SH-SY5Y (cell line): ENCODE measurements around the gene TTLL13.

Source experiments
- GATA2 ChIP-seq: IDR thresholded peaks from 2 replicates; pipeline ENCODE4 v1.6.1; 2011; ENCODE audit warnings: mild to moderate bottlenecking, low read depth, low read length
- GATA3 ChIP-seq: IDR thresholded peaks from 2 replicates; pipeline ENCODE4 v1.6.1; 2011; ENCODE audit warnings: low read depth, mild to moderate bottlenecking, low read length, moderate library complexity

The TTLL13 gene

DNA sequence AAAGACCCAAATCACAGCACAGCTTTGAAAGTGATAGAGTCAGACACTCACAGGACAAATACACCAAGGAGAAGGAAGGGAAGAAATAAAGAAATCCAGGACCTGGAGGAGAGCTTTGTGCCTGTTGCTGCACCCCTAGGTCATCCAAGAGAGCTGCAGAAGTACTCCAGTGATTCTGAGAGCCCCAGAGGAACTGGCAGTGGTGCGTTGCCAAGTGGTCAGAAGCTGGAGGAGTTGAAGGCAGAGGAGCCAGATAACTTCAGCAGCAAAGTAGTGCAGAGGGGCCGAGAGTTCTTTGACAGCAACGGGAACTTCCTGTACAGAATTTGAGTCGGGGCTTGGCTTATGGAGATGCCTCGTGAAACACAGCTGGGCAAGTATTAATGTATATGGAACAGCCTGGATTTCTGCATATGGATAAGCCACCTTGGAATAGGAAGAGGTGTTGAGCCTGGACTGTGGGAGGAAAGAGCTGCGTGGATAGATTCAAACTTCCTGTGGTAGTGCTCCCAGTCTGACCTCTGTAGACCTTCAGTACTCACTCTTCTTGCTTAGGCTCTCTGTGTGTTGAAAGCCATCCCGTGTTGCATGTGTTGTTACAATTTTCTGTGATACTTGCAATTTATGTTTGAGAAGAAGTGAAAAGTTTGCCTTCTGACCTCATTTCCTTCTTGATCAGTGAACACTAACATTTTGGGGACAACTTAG, 22.3 kb downstream of the TTLL13 start:
- TF ChIP-seq GATA2 = no peak
- no peak for TF ChIP-seq GATA3

DNA sequence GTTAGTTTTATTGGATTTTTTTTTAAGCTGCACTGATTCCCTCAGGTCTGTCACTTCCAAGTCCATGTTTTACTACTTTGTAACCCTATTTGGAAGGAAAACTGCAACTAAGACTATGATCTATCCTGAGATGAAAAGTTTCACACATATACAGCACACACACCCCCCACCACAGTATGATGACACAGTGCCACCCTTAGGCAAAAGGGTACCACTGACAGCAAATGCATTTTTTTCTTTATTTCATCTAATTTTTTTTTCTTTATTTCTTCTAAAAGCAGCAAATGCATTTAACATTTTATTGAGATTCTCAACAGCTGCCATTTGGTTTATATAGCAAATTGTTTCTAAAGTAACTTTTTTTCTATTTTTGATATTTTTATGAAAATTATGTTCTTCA, 37.3 kb downstream of the TTLL13 start:
- no peak for TF ChIP-seq GATA3
- no peak for TF ChIP-seq GATA2

DNA sequence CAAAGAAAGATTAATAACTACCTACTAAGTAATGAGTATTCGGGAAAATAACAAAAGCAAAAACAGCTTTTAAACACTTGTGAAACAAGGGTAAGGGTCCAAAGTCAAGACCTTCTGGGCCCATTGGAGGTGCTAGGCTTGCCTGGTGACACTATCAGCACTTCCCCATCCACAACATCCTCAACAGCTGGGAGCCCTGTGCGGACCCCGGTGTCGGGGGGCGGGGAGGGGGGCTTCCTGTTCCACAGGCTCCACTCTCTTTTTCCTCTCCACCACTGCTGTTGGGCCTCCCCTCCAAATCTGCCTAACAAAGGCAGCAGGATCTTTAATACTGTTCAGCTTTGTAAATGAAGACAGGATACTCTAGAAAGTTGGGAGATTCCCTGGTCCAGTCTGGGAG, 37.7 kb downstream of the TTLL13 start:
- TF ChIP-seq GATA3 (no peak), GATA2 (no peak)

DNA sequence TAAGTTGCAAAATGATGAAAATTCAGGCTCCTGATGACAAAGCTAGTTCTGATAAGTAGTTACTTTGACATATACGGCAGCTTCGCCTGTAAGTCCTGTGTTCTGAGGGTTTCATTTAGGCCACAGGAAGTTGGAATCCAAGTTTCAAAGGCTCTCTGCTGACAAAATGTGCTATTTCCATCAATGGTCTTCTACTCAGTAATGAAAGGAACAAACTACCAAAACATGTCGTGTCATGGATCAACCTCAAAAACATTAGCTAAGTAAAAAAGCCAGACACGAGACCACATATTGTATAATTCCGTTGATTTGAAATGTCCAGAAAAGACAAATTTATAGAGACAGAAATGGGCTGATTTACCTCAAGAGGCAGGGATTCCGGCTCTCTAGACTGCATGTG, 38.6 kb downstream of the TTLL13 start:
- TF ChIP-seq GATA2 (no peak), GATA3 (no peak)

DNA sequence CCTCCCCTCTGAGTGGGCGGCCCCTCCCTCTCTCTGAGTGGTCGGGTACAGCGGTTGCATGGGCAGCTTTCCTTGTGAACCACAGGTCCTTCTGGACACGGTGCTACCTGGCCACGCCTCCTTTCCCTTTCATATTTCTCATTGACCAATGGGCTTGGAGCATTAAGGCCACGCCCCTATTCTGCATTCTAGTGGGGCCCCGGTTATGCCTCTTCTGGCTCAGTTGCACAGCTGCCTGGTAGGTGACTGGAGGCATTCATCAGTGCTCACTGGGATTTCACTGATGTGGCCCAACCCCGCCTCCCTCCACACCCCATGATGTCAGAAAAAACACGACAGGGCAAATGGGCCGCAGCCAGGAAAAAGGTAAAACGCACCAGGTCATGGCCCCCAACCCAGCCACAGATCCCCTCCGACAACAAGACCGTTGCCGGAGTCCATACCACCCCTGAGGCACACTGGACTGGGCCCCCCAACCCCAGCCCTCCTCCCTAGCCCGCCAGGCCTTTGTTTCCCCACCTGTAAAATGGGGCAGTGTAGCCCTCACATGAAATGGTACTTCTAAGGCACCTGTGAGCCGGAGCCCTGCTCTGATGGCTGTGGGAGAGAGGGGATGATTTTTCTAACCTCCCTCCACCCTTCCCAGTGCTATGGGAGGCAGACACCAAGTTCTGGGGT, 42.5 kb downstream of the TTLL13 start:
- no peak for TF ChIP-seq GATA3
- no peak for TF ChIP-seq GATA2

DNA sequence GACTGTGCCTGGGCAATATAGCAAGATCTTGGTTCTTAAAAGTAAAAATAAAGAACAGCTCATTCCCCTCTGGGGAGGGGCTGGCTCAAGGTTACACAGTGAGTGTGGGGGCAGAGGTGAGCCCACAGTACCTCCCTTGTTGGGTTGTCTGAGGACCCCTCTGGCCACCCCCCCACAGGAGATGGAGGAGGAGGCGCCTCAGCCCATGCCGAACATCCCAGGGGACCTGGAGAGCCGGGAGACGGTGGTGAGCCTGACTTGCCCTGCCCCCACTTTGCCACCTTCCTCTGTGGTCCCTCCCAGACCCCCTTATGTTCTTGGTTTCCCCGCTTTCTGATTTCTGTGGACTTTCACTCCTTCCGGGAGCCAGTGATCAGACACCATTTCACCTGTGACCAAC, 44.8 kb downstream of the TTLL13 start:
- TF ChIP-seq GATA3 (no peak), GATA2 (no peak)

DNA sequence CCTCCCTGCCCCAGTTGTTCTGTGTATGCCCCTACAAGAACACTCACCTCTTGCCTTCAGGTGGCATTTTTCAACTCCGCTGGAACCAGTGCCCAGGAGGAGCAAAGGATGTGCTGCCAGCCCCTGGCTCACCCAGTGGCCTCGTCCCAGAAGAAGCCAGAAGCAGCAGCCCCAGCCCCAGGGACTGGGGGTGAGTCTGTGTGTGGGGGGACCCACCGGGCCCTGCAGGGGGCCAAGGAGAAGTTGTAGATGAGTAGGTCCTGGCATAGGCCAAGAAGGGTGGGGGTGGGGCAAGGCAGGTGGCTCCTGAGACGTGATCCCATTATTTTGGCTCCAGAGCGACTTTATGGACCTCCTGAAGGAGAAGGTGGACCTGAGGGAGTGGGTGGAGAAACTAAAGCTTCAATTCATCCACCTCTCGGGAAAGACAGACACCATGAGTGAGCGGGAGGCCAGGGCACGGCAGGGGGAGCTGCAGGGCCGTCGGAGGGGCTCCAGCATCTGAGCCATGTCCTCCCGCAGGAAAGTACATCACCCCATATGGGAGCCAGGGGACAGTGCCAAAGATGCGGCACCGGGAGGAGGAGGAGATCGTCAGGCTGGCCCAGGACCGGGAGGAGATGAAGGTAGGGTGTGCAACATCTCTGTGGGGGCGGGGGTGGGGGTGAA, 45.4 kb downstream of the TTLL13 start:
- TF ChIP-seq GATA3 = no peak
- no peak for TF ChIP-seq GATA2

DNA sequence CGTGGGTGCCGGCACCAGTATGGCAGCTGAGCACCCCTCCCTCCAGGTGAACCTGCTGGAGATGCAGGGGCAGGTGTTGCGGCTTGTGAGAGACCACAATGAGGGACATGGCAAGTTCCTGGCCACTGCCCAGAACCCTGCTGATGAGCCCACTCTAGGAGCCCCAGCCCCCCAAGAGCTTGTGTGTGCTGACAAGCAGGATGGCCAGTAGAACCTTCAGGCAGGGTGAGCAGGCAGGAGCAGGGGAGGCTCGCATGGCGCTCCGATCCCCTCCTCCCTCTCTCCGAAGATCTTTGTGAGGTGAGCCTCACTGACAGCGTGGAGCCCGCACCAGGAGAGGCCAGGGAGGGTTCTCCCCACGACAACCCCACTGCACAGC, 45.9 kb downstream of the TTLL13 start:
- TF ChIP-seq GATA2 (no peak), GATA3 (no peak)

DNA sequence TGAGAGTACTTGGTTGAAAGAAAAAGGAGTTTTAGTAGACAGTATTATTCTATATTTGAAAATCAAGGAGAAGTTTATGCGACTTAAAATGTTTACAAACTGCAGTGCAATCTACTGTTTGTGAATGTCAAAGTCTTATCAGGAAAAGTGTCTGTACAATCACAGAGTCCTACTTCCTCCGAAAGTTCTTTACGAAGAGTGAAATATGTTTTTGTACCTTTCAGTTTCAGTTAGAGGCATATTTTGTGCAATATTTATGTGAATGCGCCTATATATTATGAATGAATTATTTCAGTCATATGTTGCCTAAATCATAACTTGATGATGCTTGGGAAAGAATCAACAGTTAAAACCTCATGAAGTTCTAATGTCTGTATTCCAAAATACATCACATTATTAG, 47.7 kb downstream of the TTLL13 start:
- TF ChIP-seq GATA3 = no peak

DNA sequence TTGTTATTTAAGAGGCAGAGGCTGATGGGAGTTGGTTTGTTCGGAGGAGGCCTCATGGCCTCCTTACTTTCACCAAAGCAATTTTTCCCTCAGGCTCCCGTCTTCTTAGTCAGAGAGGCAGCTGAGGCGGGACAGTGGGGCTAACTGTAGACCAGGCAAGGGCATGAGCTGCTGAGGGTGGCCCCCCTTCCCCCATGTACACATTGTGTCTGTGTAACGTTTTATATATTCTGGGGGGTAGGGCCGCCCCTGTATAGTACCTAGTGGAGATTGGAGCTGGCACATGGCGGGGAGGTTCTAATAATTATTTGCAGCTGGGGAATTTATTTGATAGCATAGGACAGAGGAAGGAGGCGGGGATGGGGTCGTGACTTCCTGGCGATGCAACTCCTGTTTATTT, 51.2 kb downstream of the TTLL13 start:
- TF ChIP-seq GATA3 (no peak), GATA2 (no peak)

DNA sequence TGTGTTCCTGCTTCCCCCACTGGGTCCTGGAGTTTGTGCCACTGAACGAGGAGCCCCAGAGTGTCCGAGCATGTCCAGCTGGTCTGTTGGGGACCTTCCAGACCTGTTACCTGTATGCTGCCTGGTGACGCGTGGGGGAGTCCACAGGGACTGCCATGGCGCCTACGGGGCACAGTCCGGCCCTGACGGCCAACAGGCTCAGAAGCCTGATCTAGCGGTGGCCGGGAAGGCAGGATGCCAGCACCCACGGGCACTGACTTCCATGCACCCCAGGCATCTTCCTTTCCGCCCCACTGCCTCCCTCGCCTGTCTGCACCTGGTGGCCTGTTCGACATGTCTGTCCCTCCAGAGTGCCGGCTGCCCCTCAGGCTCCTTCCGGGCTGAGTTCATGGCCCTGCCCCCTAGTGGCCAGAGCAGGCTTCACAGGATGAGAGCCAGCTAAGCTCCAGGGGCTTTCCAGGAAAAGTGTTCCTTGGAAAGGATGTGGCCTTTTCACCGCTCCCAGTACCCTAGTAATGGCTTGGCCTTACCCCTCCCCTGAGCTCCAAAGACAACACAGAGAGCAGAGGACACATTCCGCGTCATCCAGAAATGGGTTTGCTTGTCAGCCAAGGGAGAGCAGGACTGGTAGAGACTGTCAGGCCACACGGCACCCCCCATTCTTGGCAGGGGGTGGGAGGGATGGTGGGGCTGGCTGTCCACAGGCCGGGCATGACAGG, 51.8 kb downstream of the TTLL13 start:
- TF ChIP-seq GATA2 = no peak
- no peak for TF ChIP-seq GATA3

DNA sequence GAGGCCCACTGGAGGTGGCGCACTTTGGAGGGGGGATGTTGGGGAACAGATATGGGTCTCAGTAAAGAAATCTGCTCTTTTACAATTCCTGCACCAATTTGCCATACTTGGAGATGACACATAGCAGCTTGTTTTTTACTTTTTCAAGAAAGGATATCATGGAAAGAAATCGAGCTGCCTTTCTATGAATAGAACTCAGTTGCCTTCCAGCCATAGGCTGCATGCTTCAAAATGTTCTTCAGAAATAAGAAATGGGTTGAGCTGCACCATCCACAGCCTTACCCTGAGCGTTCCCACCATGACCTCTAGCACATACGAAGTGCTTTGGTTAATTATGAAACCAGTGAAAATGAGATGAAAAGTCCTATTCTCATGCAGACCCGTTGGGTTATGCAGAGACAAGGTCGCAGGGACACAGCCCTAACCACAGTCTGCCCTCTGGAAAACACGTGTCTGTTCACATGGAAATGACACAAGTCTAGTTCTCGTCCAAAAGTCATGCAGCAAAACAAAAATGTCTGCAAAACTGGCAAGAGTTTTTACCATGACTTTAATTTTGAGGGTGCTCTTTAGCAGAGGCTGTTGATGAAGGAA, 52.4 kb downstream of the TTLL13 start:
- TF ChIP-seq GATA2 = no peak
- no peak for TF ChIP-seq GATA3

DNA sequence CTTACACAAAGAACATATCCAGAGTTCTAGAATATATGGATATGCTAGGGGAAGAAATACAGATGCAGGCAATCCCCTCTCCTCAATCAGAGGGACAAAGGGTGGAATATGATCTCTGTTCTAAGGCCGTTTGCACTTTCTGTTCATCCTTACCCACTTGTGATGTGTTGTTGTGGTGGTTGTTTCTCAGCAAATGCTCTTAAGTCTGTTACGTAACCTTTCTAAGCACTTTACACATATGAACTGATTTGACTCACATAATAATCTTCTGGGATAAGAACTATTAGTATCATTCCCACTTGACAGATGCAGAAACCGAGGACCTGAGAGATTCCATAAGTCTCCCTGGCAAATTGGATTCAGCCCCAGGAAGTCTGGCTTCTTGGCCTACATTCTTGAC, 56.6 kb downstream of the TTLL13 start:
- TF ChIP-seq GATA3 (no peak), GATA2 (no peak)

DNA sequence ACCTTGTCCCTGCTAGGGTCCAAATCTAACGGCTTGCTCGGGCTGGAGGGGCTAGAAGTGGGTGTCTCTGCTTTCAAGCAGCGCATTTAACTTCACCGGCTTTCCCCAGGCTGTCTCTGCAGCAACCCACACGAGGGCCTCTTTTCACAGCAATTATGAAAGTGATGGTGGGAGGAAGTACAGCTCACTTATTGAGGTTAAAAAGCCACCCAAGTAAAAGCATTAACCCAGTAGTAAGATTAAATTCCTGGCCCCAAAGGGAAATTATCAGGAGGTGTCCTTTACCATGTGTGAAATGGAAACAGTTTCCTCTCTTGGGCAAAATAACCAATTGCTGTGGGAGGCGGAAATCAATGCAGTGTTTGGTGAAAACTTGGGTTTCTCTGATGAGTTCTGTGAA, 57.2 kb downstream of the TTLL13 start:
- TF ChIP-seq GATA3 (no peak), GATA2 (no peak)
